Gastrocnemius medialis (tissue), 4 donors: ENCODE data around the gene WDR18.

ENCODE experiments used
- CTCF ChIP-seq, 5 experiments: fragments of 450-650 bp in 3 of 5; fragments of 200-600 bp in 2 of 5; sonication (generic) in 2 of 5; IDR thresholded peaks in 4 of 5; conservative IDR thresholded peaks in 1 of 5; 1 replicate in 4 of 5; 2 replicates in 1 of 5; pipeline ENCODE4 v1.5.1; 2016 to 2019; ENCODE audit warnings: antibody characterized with exemption in 5 of 5, mild to moderate bottlenecking in 3 of 5, moderate library complexity in 3 of 5
- POLR2A ChIP-seq, 2 donors: fragments of 450-650 bp; IDR thresholded peaks; one replicate each; pipeline ENCODE4 v1.6.1; 2017; ENCODE audit warnings: antibody characterized with exemption in 2 of 2, mild to moderate bottlenecking in 2 of 2, moderate library complexity in 2 of 2

- no peak for TF ChIP-seq POLR2A (IDR thresholded peaks at IDR 0.05)
- TF ChIP-seq CTCF (IDR thresholded peaks at IDR 0.05 in 4 of 5, conservative IDR thresholded peaks at IDR 0.05 in 1 of 5), result no peak
These were observed 44.7 kb upstream of the WDR18 start for GRCh38 chr19:939439-939838.
